ENCODE data around the gene GTF2F2. TPM values are rescaled to one million over a fixed set of nuclear protein-coding genes. Genes with fewer than 3 reads are reported as not detected.
A peak's percentile ranks its signal among the peaks of the same experiment; 100 is the strongest.

Gene GTF2F2
- total and polyA plus RNA-seq, 3 donors from 2014 or later, result 19.0 to 29.9 (median 28.1) TPM

DNA sequence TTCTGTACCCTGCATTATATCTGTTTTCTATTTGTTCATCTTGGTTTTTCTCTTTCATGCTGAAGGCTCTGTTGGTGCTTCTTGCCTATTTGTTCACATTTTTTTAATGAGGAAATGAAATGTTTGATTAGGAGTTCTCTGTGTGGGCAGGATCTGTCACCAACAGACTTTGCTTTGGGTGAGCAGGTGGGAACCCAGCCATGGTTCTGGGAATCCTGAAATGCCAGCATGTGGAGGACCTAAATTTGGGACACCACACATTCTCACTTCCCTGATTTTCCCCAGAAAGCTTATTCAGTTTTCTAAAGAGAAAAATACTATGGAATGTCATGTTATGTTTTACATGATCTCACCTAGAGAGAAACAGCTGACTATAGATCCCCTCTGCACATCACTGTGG lies 186.7 kb downstream of the GTF2F2 start:
- H3K4me1 ChIP-seq, result no peaks in the 10 kb centered on the region
- TF ChIP-seq POLR2A (IDR thresholded peaks at IDR 0.05), result no peak
- TF ChIP-seq, protein P1, sequence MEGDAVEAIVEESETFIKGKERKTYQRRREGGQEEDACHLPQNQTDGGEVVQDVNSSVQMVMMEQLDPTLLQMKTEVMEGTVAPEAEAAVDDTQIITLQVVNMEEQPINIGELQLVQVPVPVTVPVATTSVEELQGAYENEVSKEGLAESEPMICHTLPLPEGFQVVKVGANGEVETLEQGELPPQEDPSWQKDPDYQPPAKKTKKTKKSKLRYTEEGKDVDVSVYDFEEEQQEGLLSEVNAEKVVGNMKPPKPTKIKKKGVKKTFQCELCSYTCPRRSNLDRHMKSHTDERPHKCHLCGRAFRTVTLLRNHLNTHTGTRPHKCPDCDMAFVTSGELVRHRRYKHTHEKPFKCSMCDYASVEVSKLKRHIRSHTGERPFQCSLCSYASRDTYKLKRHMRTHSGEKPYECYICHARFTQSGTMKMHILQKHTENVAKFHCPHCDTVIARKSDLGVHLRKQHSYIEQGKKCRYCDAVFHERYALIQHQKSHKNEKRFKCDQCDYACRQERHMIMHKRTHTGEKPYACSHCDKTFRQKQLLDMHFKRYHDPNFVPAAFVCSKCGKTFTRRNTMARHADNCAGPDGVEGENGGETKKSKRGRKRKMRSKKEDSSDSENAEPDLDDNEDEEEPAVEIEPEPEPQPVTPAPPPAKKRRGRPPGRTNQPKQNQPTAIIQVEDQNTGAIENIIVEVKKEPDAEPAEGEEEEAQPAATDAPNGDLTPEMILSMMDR (IDR thresholded peaks at IDR 0.05), result no peak
- intact Hi-C loops (cut with DNase I; ENCODE audit: low total_unique reads), result loop anchor here (10.0 kb wide), 1 partner anchor 262 kb away; no protein-coding TSS in a partner anchor
- H3K36me3 ChIP-seq (ENCODE audit: low read depth, missing control alignments), result no peaks in the 10 kb centered on the region
- H3K27ac ChIP-seq, result no peak overlapping the region
- DNase-seq, result no peak
- no peak overlapping the region for H3K4me3 ChIP-seq
- H3K27me3 ChIP-seq, result no peaks in the 10 kb centered on the region
- no peaks in the 10 kb centered on the region for H3K9me3 ChIP-seq

DNA sequence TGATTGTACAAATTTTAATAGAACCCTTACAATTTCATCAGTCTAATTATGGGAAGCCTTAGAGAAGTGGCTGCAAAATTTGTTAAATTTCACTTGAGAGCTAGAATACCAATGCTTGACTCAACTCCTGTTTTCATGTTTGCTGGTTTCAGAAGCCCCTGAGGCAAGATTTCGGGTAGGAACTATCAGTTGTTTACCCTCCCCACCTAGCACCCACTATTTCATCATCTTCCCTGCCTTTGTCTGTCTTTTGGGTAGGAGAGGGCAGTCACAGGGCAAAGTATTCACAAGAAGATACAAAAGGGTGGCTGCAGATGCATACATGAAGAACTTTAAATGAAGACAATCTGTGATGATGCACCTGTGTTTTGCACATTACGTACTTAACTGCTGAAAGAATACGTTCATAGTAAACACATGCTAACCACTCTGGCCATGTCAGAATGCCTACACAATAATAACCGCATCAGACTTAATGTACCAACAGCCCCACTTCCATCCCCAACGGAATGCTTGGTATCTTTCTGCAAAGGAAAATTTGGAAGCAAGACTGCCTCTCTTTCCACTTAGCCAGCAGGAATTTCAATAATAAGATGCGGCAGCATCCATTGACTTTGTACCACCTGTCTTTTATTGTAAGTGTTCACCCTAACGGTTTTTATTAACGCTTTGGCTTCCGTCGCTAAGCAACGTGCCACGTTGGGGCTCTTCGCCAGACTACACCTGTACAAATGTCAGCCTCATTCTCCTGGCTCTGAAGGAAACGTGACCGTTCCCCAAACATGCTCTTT lies 190.2 kb downstream of the GTF2F2 start:
- 5 to 16% methylated on average over 15 of the region's 15 CpGs for WGBS, 2 donors
- no peaks in the 10 kb centered on the region for H3K36me3 ChIP-seq (ENCODE audit: low read depth, missing control alignments)
- intact Hi-C loops (cut with DNase I; ENCODE audit: low total_unique reads), result no loop called here
- no peaks in the 10 kb centered on the region for H3K9me3 ChIP-seq
- TF ChIP-seq, protein P1 (IDR thresholded peaks at IDR 0.05), result no peak
- no peak for TF ChIP-seq POLR2A (IDR thresholded peaks at IDR 0.05)
- no peaks in the 10 kb centered on the region for H3K27me3 ChIP-seq
- no peaks in the 10 kb centered on the region for H3K4me1 ChIP-seq
- DNase-seq, result no peak
- H3K27ac ChIP-seq, result no peak overlapping the region
- peak overlapping the region in 1 of 2 donors; percentile 55 for H3K4me3 ChIP-seq

DNA sequence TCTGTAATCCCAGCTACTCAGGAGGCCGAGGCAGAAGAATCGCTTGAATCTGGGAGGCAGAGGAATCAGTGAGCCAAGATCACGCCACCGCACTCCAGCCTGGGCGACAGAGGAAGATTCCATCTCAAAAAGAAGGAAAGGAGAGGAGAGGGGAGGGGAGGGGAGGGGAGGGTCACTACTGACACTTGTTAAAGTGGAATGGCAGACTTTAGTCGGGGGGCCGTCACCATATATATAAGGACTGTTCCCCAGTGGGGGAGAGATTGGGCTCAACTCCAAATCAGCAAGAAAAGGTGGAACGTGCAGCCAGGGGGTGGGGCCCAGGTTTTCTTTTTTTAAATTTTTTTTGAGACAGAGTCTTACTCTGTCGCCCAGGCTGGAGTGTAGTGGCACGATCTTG lies 194.5 kb downstream of the GTF2F2 start:
- H3K9me3 ChIP-seq, result no peaks in the 10 kb centered on the region
- TF ChIP-seq POLR2A (IDR thresholded peaks at IDR 0.05), result no peak
- TF ChIP-seq, protein P1 (IDR thresholded peaks at IDR 0.05), result no peak
- no peaks in the 10 kb centered on the region for H3K27me3 ChIP-seq
- DNase-seq, result no peak
- no peaks in the 10 kb centered on the region for H3K36me3 ChIP-seq (ENCODE audit: low read depth, missing control alignments)
- H3K27ac ChIP-seq, result no peak overlapping the region
- WGBS, 2 donors, result 86 to 94% methylated on average over 10 of the region's 10 CpGs
- no peaks in the 10 kb centered on the region for H3K4me1 ChIP-seq
- intact Hi-C loops (cut with DNase I; ENCODE audit: low total_unique reads), result no loop called here
- H3K4me3 ChIP-seq, result no peak overlapping the region

DNA sequence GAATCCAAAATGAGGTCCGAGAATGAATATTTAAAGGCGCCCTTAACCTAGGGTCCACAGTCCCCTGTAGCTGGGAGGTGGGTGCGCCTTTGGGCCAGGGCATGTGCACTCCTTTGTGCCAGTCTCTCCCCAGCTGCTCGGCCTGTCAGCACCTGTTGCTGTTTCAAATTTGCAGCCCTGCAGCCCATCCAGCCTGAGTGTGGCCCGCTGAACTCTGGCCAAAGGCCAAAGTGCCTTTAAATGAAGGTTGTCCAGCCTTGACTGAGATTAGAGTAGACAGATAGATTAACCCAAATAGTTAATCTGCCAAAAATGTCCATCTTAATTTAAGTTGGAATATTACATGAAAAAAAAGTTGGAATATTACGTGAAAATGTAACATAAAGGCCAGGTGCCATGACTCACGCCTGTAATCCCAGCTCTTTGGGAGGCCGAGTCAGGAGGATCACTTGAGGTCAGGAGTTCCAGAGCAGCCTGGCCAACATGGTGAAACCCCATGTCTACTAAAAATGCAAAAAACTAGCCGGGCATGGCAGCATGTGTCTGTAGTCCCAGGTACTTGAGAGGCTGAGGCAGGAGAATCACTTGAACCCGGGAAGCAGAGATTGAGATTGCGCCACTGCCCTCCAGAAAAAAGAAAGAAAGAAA lies 195.3 kb downstream of the GTF2F2 start:
- 85 to 93% methylated on average over 11 of the region's 11 CpGs for WGBS, 2 donors
- no peaks in the 10 kb centered on the region for H3K9me3 ChIP-seq
- TF ChIP-seq, protein P1 (IDR thresholded peaks at IDR 0.05), result no peak
- H3K4me1 ChIP-seq, result no peaks in the 10 kb centered on the region
- no peak for DNase-seq
- no peaks in the 10 kb centered on the region for H3K36me3 ChIP-seq (ENCODE audit: low read depth, missing control alignments)
- no peak overlapping the region for H3K27ac ChIP-seq
- no peaks in the 10 kb centered on the region for H3K27me3 ChIP-seq
- intact Hi-C loops (cut with DNase I; ENCODE audit: low total_unique reads), result no loop called here
- H3K4me3 ChIP-seq, result no peak overlapping the region

Measured in testis (tissue), 3 donors.